MCF 10A (cell line): ENCODE measurements around the gene VSX2. TPM values are rescaled to one million over a fixed set of nuclear protein-coding genes. Genes with fewer than 3 reads are reported as not detected.

Source experiments
- BruUV-seq: library from RNA; stranded (reverse); fragments of 400-500 nt; replicated peaks from 2 replicates; lab custom pipeline; 2021; lab: Mats Ljungman, UMichigan
- CTCF ChIA-PET: fragments of 300-600 bp; sonication (Branson Sonifier 250); formaldehyde crosslinking; extraction: SDS; loops from one replicate; lab custom pipeline; 2021; ENCODE audit warnings: antibody characterized with exemption, inconsistent platforms; lab: Yijun Ruan, JAX
- POLR2A ChIA-PET: fragments of 300-600, 350-650 bp; sonication (Branson Sonifier 250); formaldehyde crosslinking; extraction: SDS; loops from one replicate; lab custom pipeline; 2020; ENCODE audit warnings: antibody characterized with exemption, inconsistent platforms; lab: Yijun Ruan, JAX
- DNase-seq: peaks from one replicate; pipeline ENCODE4 v3.0.0-alpha.2; 2018; ENCODE audit not compliant: unreplicated experiment
- H3K27ac Mint-ChIP-seq: one replicate; pipeline ENCODE4 v1.8.0; 2022; ENCODE audit warnings: mild to moderate bottlenecking, low read depth, mixed read lengths; ENCODE audit not compliant: unreplicated experiment
- H3K27me3 Mint-ChIP-seq: one replicate; pipeline ENCODE4 v1.8.0; 2022; ENCODE audit warnings: mixed read lengths; ENCODE audit not compliant: insufficient read depth, unreplicated experiment
- H3K36me3 Mint-ChIP-seq: one replicate; pipeline ENCODE4 v1.8.0; 2022; ENCODE audit warnings: mild to moderate bottlenecking, moderate library complexity, mixed read lengths; ENCODE audit not compliant: insufficient read depth, unreplicated experiment
- H3K4me1 Mint-ChIP-seq: one replicate; pipeline ENCODE4 v1.8.0; 2022; ENCODE audit warnings: mixed read lengths; ENCODE audit not compliant: insufficient read depth, unreplicated experiment
- H3K4me3 Mint-ChIP-seq: one replicate; pipeline ENCODE4 v1.8.0; 2022; ENCODE audit warnings: mild to moderate bottlenecking, moderate library complexity, mixed read lengths; ENCODE audit not compliant: unreplicated experiment
- H3K9me3 Mint-ChIP-seq: one replicate; pipeline ENCODE4 v1.8.0; 2022; ENCODE audit warnings: mixed read lengths; ENCODE audit not compliant: unreplicated experiment
- CTCF ChIP-seq: fragments of 200-600 bp; IDR thresholded peaks from one replicate; pipeline ENCODE4 v1.8.0; 2022; ENCODE audit warnings: antibody characterized with exemption, mild to moderate bottlenecking; ENCODE audit not compliant: unreplicated experiment
- intact Hi-C: fragments of 100-400 bp; cut with micrococcal nuclease; formaldehyde crosslinking; loops from 2 replicates; pipeline ENCODE4 v1.14.1; 2022
- total RNA-seq: library from RNA; stranded (reverse); gene quantifications from 2 replicates; pipeline ENCODE4 v1.2.3, GENCODE V29; 2022

VSX2 gene
- total RNA-seq, 1 experiment from 2014 or later = not detected

- BruUV-seq = no TSS peak
- H3K36me3 Mint-ChIP-seq = peaks cover 4% of the 10 kb centered on the region
- H3K9me3 Mint-ChIP-seq = no peaks in the 10 kb centered on the region
- DNase-seq = no peak
- H3K27ac Mint-ChIP-seq = no peak overlapping the region
- POLR2A ChIA-PET = no interaction called here
- intact Hi-C loops = no loop called here
- no peak for TF ChIP-seq CTCF
- CTCF ChIA-PET = interaction anchor here (0.7 to 1.5 kb wide), 3 partner anchors 9 to 136 kb away, joined by 3 to 10 read pairs (median 5); no protein-coding TSS in a partner anchor
- peaks cover 6% of the 10 kb centered on the region for H3K4me1 Mint-ChIP-seq
- no peak overlapping the region for H3K4me3 Mint-ChIP-seq
- H3K27me3 Mint-ChIP-seq = peaks cover 25% of the 10 kb centered on the region
Measured at GRCh38 chr14:74248017-74248416, 8.8 kb downstream of the VSX2 start.

DNA sequence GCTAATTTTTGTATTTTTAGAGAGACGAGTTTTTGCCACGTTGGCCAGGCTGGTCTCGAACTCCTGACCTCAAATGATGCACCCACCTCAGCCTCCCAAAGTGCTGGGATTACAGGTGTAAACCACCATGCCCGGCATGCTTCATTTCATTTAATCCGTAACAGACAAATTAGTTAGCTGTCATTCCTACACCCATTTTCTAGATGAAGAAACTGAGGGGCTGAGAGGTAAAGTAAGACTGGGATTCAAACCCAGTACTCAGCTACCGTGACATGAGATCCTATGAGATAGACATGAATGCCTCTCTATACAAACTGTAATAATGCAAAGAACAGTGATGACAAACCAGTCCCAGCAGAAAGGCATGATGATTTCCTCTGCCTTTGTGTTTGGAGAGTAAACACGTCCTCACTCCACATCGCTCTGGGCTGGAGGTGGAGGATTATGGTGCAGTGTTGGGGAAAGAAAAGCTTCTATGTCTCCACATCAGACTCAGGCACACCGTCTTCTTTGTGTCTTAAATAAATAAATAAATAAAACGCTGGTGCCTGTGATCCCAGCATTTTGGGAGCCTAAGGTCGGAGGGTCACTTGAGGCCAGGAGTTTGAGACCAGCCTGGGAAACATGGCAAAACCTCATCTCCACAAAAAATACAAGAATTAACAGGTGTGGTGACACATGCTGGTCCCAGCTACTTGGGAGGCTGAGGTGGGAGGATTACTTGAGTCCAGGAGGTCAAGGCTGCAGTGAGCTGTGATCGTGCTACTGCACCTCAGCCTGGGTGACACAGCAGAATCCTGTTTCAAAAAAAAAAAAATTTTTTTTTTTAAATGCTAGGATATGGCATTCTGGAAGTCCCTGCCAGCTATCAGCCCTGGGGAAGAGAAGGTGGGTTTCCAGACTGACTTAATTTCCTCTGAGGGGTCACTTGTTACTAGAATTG, 10.5 kb downstream of the VSX2 start:
- BruUV-seq = no TSS peak
- H3K9me3 Mint-ChIP-seq = no peaks in the 10 kb centered on the region
- intact Hi-C loops = no loop called here
- DNase-seq = no peak
- H3K27me3 Mint-ChIP-seq = peaks cover 8% of the 10 kb centered on the region
- ChIA-PET CTCF (interaction anchor here (0.7 to 3.5 kb wide), 7 partner anchors 17 to 211 kb away, joined by 3 to 30 read pairs (median 3); no protein-coding TSS in a partner anchor), POLR2A (interaction anchor here (0.7 kb wide), 1 partner anchor 12 kb away, joined by 3 read pairs; no protein-coding TSS in a partner anchor)
- H3K27ac Mint-ChIP-seq = no peak overlapping the region
- H3K4me3 Mint-ChIP-seq = no peak overlapping the region
- peaks cover 4% of the 10 kb centered on the region for H3K36me3 Mint-ChIP-seq
- no peak for TF ChIP-seq CTCF
- H3K4me1 Mint-ChIP-seq = peaks cover 6% of the 10 kb centered on the region

DNA sequence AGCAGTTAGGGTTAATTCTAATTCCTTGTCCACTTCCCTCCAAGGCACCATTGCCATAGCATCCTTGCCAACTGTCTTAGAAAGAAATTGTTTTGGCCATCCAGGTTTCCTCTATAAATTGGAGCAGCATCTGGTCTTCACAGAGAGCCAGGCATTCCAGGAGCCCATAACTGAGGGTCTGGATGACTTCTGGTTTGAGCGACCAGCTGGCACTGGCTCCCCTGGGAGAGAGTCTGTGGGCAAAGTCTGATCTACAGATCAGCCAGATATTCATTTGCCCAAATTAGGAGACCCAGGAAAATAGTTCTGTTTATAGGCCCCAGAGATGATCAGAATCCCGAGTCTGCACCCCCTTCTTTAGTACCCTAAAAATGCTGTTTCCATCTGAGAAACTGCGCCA, 16.0 kb downstream of the VSX2 start:
- Mint-ChIP-seq H3K36me3 (peaks cover 4% of the 10 kb centered on the region), H3K4me3 (no peak overlapping the region), H3K4me1 (peaks cover 6% of the 10 kb centered on the region), H3K9me3 (no peaks in the 10 kb centered on the region), H3K27me3 (no peaks in the 10 kb centered on the region), H3K27ac (no peak overlapping the region)
- TF ChIP-seq CTCF = no peak
- ChIA-PET CTCF (interaction anchor here (0.7 to 6.6 kb wide), 3 partner anchors 12 to 144 kb away, joined by 3 to 55 read pairs (median 3); no protein-coding TSS in a partner anchor), POLR2A (no interaction called here)
- intact Hi-C loops = no loop called here
- DNase-seq = no peak
- BruUV-seq = no TSS peak
